Effector memory CD8-positive, alpha-beta T cell (primary cell): Measurements from ENCODE around the gene UBE2J1.

ENCODE experiments used
- ATAC-seq: fragments of 150-1000 bp; cut with Tn5 transposase; replicated peaks from 2 replicates; pipeline ENCODE4 v1.10.0; 2021; ENCODE audit warnings: mild to moderate bottlenecking, moderate library complexity
- DNase-seq, 3 experiments: peaks; one replicate each; pipeline ENCODE4 v3.0.0; 2021
- H3K27ac Mint-ChIP-seq, 2 donors: one replicate each; pipeline ENCODE4 v1.8.0; 2022; ENCODE audit warnings: mild to moderate bottlenecking in 2 of 2, mixed read lengths in 2 of 2, moderate library complexity in 2 of 2
- H3K27me3 Mint-ChIP-seq, 2 donors: one replicate each; pipeline ENCODE4 v1.8.0; 2022; ENCODE audit warnings: mixed read lengths in 2 of 2
- H3K36me3 Mint-ChIP-seq: one replicate; pipeline ENCODE4 v1.8.0; 2022; ENCODE audit warnings: mild to moderate bottlenecking, moderate library complexity, mixed read lengths; ENCODE audit not compliant: insufficient read depth
- H3K4me1 Mint-ChIP-seq, 2 donors: one replicate each; pipeline ENCODE4 v1.8.0; 2022; ENCODE audit warnings: low read depth in 2 of 2, mixed read lengths in 2 of 2
- H3K4me3 Mint-ChIP-seq, 2 donors: one replicate each; pipeline ENCODE4 v1.8.0; 2022; ENCODE audit warnings: mild to moderate bottlenecking in 2 of 2, mixed read lengths in 2 of 2, moderate library complexity in 2 of 2
- H3K9me3 Mint-ChIP-seq, 2 donors: one replicate each; pipeline ENCODE4 v1.8.0; 2022; ENCODE audit warnings: mixed read lengths in 2 of 2

Gene UBE2J1

GRCh38 chr6:89287351-89288028 lies 65.0 kb downstream of the UBE2J1 start:
- no peak for ATAC-seq
- Mint-ChIP-seq H3K27me3 (peaks cover 0 to 1% of the 10 kb centered on the region in 2 donors), H3K9me3 (no peaks in the 10 kb centered on the region)

GRCh38 chr6:89286516-89286915 lies 66.0 kb downstream of the UBE2J1 start:
- Mint-ChIP-seq H3K36me3 (no peaks in the 10 kb centered on the region), H3K4me1 (peaks cover 5 to 7% of the 10 kb centered on the region in 2 donors), H3K4me3 (no peak overlapping the region), H3K27me3 (peaks cover 0 to 8% of the 10 kb centered on the region in 2 donors), H3K9me3 (no peaks in the 10 kb centered on the region), H3K27ac (no peak overlapping the region)
- ATAC-seq = no peak
- no peak for DNase-seq

More at GRCh38 chr6:89287351-89288028, 65.0 kb downstream of the UBE2J1 start:
- no peak for DNase-seq
- no peak overlapping the region for H3K27ac Mint-ChIP-seq
- H3K4me3 Mint-ChIP-seq = no peak overlapping the region
- H3K36me3 Mint-ChIP-seq = no peaks in the 10 kb centered on the region
- no peaks in the 10 kb centered on the region for H3K4me1 Mint-ChIP-seq

GRCh38 chr6:89284963-89285735 lies 67.4 kb downstream of the UBE2J1 start:
- Mint-ChIP-seq H3K27ac (no peak overlapping the region), H3K9me3 (no peaks in the 10 kb centered on the region), H3K36me3 (no peaks in the 10 kb centered on the region), H3K4me3 (no peak overlapping the region), H3K4me1 (peaks cover 5 to 7% of the 10 kb centered on the region in 2 donors), H3K27me3 (peaks cover 0 to 8% of the 10 kb centered on the region in 2 donors)
- ATAC-seq (no peak), DNase-seq (no peak)

- ATAC-seq (no peak), DNase-seq (no peak)
- Mint-ChIP-seq H3K27me3 (peaks cover 0 to 8% of the 10 kb centered on the region in 2 donors), H3K9me3 (no peaks in the 10 kb centered on the region), H3K27ac (no peak overlapping the region), H3K4me1 (peaks cover 5 to 7% of the 10 kb centered on the region in 2 donors), H3K36me3 (no peaks in the 10 kb centered on the region), H3K4me3 (no peak overlapping the region)
Measured at GRCh38 chr6:89284081-89284480, 68.4 kb downstream of the UBE2J1 start.

GRCh38 chr6:89282749-89283148 lies 69.8 kb downstream of the UBE2J1 start:
- ATAC-seq (no peak), DNase-seq (no peak)
- Mint-ChIP-seq H3K36me3 (no peaks in the 10 kb centered on the region), H3K27ac (no peak overlapping the region), H3K9me3 (no peaks in the 10 kb centered on the region), H3K4me3 (no peak overlapping the region), H3K4me1 (peaks cover 5 to 7% of the 10 kb centered on the region in 2 donors), H3K27me3 (peaks cover 0 to 17% of the 10 kb centered on the region in 2 donors)

- H3K27me3 Mint-ChIP-seq = peaks cover 5 to 17% of the 10 kb centered on the region in 2 donors
- ATAC-seq = peak; percentile 70
- H3K4me1 Mint-ChIP-seq = peaks cover 5 to 7% of the 10 kb centered on the region in 2 donors
- H3K4me3 Mint-ChIP-seq = no peak overlapping the region
- DNase-seq = peak in 1 of 3 experiments; percentile 39
- no peaks in the 10 kb centered on the region for H3K36me3 Mint-ChIP-seq
- peak overlapping the region in 1 of 2 donors; percentile 1 for H3K27ac Mint-ChIP-seq
- no peaks in the 10 kb centered on the region for H3K9me3 Mint-ChIP-seq
Measured at GRCh38 chr6:89281779-89282246, 70.7 kb downstream of the UBE2J1 start.

- Mint-ChIP-seq H3K9me3 (no peaks in the 10 kb centered on the region), H3K4me3 (no peak overlapping the region), H3K27me3 (peaks cover 5 to 17% of the 10 kb centered on the region in 2 donors), H3K36me3 (no peaks in the 10 kb centered on the region), H3K4me1 (peaks cover 5 to 7% of the 10 kb centered on the region in 2 donors), H3K27ac (no peak overlapping the region)
- no peak for DNase-seq
- ATAC-seq = no peak
Measured at GRCh38 chr6:89278956-89279355, 73.6 kb downstream of the UBE2J1 start.
